DOHH2 (cell line): ENCODE measurements around the gene GDPD4.

Source experiments
- EZH2phosphoT487 ChIP-seq: fragments of 200-600 bp; sonication (generic); IDR thresholded peaks from 2 replicates; pipeline ENCODE4 v1.6.1; 2017; ENCODE audit warnings: borderline replicate concordance, mild to moderate bottlenecking, antibody characterized with exemption, low read length, moderate library complexity, mixed read lengths
- TF ChIP-seq, protein P1 (sequence below): fragments of 200-600 bp; sonication (generic); IDR thresholded peaks from one replicate; pipeline ENCODE4 v1.5.1; 2014; ENCODE audit warnings: antibody characterized with exemption, mild to moderate bottlenecking, low read depth, low read length; ENCODE audit not compliant: poor library complexity, severe bottlenecking

DNA sequence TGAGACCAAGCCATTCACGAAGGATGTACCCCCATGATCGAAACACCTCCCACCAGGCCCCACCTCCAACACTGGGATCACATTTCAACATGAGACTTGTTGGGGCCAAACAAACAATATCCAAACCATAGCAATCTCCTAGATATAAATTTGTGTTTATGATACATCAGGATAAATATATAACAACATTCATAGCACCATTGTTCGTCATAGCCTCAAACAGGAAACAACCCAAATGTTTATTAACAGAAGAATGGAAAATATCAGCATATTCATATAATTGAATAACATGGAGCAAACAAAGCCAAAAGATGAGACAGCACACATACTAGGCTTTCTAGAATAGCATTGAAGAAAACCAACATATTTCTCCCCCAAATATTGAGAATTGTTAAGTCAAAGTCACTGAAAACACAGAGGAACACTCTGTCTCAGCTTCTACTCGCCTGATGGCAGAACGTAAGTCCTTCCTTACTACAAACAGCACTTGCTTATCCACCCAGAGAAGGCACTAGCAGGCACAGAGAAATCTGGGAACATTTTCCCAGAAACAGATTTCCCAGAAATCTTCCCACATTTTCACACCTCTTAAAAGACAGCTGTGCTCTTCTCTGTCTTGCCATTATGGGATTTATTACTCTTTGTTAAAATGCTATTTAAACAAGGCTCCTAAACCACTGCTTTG is 8.1 kb upstream of the GDPD4 start:
- TF ChIP-seq, protein P1, sequence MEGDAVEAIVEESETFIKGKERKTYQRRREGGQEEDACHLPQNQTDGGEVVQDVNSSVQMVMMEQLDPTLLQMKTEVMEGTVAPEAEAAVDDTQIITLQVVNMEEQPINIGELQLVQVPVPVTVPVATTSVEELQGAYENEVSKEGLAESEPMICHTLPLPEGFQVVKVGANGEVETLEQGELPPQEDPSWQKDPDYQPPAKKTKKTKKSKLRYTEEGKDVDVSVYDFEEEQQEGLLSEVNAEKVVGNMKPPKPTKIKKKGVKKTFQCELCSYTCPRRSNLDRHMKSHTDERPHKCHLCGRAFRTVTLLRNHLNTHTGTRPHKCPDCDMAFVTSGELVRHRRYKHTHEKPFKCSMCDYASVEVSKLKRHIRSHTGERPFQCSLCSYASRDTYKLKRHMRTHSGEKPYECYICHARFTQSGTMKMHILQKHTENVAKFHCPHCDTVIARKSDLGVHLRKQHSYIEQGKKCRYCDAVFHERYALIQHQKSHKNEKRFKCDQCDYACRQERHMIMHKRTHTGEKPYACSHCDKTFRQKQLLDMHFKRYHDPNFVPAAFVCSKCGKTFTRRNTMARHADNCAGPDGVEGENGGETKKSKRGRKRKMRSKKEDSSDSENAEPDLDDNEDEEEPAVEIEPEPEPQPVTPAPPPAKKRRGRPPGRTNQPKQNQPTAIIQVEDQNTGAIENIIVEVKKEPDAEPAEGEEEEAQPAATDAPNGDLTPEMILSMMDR = no peak
- TF ChIP-seq EZH2phosphoT487 = no peak
